ENCODE measurements around the gene EIF3F. TPM values are rescaled to one million over a fixed set of nuclear protein-coding genes. Genes with fewer than 3 reads are reported as not detected.

The EIF3F gene, protein sequence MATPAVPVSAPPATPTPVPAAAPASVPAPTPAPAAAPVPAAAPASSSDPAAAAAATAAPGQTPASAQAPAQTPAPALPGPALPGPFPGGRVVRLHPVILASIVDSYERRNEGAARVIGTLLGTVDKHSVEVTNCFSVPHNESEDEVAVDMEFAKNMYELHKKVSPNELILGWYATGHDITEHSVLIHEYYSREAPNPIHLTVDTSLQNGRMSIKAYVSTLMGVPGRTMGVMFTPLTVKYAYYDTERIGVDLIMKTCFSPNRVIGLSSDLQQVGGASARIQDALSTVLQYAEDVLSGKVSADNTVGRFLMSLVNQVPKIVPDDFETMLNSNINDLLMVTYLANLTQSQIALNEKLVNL
- 185 and 208 TPM in 2 replicates for total RNA-seq

DNA sequence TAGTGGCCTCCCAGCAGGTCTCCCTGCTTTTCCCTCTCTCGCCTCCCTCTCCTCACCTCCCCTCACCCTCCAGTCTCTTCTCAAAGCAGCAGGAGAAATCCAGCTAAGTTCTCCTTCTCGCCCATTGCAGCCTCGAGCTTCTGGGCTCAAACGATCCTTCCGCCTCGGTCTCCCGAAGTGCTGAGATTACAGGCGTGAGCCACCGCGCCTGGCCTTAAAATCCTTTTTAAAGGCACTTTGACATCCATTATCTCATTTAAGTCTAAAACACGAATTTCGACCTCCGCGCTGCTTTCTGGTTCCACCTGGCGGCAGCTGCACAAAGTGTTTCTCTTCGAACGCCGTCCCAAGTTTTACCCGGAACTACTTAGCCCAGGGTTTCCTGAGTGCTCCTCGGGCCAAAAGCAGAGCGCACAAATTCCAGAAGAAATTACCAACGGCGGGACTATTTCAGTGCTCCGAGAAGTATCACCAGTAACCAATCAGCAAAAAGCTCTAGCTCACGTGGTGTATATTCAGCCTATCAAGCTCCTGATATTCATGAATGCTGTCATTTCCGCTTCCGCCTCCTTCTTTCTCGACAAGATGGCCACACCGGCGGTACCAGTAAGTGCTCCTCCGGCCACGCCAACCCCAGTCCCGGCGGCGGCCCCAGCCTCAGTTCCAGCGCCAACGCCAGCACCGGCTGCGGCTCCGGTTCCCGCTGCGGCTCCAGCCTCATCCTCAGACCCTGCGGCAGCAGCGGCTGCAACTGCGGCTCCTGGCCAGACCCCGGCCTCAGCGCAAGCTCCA lies at the start of gene EIF3F:
Gene EIF3F, plus strand, starts transcription at position 570 of the 792 bp plus-strand sequence. Its CDS starts 16 bp downstream, at position 586.

GRCh38 chr11:7941608-7942007 lies 45.5 kb upstream of the EIF3F start, which contains the start of gene OR10A3:
Gene OR10A3, minus strand, starts transcription at chr11:7941708. Its CDS starts 2,188 bp downstream, at chr11:7939520.

DNA sequence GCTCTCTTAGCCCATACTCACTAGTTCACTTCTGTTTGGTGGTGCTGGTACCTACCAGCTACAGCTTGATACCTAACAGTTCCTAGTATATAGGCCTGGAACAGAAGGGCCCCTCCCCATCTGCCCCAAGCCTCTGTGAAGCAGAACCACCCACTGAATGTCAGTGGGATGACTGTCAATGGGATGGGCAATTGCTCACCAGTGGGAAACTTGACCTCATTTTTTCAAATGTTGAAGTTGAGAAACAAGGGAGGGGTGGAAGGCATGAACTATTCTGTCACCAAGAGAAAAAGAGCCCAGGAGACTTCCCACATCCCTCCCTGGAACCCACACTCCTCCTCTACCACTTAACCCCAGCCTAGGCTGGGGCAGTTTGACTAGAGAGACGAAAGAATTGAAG lies 21.8 kb upstream of the EIF3F start, which contains the start of gene NLRP10:
Gene NLRP10, minus strand, starts transcription at position 62 of the 400 bp plus-strand sequence. CDS start 1,952 bp downstream, outside the sequence.

Other genes starting within 250 kb of the EIF3F start
- not detected in 2 replicates for gene OR5P2, start 190.4 kb upstream of the EIF3F start, total RNA-seq
- gene OR5P3, start 156.5 kb upstream of the EIF3F start, total RNA-seq: not detected in 2 replicates
- gene OR10A6, start 56.1 kb upstream of the EIF3F start, total RNA-seq: not detected in 2 replicates
- gene OR10A3, start 45.6 kb upstream of the EIF3F start, total RNA-seq: not detected in 2 replicates
- 0.75 and 1.7 TPM in 2 replicates for gene NLRP10, start 21.9 kb upstream of the EIF3F start, total RNA-seq
- 4.4 and 9.1 TPM in 2 replicates for gene TUB, start 93.9 kb downstream of the EIF3F start, total RNA-seq
- not detected in 2 replicates for gene RIC3, start 181.7 kb downstream of the EIF3F start, total RNA-seq

Measured in aortic smooth muscle cell (primary cell).